NCI-H1048 (cell line): ENCODE data around the gene ASIC2.

Experiments used
- DNase-seq: peaks from one replicate; lab custom pipeline; 2025; lab: John Stamatoyannopoulos, UW

Gene ASIC2

DNA sequence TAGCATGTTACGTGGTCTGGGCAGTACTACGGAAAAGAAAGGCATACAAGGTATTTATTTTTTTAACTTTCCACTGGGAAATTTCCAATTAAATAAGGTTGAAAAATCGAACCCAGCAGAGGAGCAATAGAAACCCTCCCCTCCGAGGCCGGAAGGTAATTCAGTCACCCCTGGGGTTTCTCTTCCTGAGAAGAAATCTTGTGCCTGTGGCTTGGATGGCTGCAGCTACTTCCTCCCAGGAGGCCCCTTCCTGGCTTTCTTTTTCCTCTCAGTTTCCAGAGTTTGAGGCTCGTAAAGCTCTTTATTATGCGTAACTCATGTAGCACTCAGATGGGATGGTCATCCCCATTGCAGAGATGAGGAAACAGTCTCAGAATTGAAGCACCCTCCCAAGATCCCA lies 140.3 kb downstream of the ASIC2 start:
- no peak for DNase-seq

DNA sequence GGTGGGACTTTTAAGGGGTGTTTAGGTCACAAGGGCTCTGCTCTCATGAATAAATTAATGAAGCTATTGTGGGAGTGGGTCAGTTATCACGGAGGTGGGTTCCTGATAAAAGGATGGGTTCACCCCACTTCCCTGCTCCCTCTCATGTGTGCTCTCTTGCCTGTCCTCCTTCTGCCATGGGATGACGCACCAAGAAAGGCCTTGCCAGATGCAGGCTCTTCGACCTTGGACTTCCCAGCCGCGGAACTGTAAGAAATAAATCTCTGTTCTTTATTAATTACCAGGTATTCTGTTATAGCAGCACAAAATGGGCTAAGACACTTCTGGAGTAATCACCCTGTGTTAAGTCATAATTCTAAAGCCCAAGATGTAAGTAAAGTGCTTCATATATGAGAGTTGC lies 141.5 kb downstream of the ASIC2 start:
- DNase-seq, result no peak

DNA sequence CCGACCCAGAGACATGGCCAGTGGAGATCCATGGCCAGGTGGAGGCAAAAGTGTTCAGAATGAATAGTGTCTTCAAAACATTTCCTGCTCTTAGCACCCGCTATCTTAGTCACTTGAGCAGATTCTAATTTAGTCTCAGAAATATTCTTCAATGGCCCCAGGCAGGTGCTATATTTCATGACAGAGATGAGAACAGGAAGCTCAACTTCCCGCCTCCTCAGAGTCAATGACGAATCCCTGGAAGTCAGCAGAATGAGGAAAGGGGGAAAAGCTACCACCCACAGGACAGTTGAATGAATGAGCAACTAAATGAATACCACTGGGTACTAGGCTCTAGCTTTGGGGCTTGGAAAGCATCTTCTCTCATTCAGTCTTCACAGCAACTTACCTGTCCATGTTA lies 147.2 kb downstream of the ASIC2 start:
- DNase-seq, result no peak

DNA sequence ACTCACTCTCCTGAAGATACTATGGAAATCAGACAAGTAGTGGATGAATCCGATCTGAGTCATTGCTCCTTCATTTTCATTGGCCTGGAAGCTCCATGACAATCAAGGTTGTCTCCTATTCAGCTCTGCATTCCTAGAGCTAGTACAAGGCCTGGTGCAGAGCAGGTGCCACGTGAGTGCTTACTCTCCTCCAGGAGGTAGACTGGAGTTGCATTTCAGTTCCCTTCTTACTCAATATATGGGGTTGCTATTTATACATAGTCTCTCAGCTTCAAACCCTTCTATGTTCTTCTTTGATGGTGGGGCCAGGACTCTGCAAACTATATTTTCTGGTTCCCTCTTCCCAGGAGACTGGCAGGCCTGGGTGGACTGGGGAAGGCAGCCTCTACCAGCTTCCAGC lies 148.3 kb downstream of the ASIC2 start:
- DNase-seq, result no peak

DNA sequence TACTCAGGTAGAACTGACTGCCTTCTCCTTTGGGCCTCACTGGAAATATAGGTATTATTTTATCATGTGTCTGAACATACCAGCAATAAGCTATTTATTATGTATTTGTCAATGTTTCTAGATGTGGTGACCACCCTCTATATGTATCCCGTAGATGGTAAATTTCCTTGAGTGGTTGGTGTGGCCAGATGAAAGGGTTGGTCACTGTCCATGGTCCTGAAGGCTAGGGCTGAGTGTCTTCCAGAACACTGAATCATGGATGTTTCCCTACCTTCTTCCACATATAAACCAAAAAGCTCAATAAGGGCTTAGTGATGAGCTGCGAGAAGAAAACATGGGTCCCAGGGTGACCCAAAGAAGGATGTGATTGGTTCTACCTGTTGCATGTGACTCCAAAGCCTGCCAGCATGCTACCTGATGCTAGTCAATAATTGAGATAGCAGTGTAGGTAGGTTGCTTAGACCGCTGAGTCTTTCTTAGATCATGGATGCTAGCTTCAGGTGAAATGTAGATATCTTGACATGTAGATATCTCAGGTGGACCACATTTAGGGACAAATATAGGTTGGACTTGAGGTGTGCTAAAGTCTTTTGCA lies 150.3 kb downstream of the ASIC2 start:
- DNase-seq, result peak; percentile 15

DNA sequence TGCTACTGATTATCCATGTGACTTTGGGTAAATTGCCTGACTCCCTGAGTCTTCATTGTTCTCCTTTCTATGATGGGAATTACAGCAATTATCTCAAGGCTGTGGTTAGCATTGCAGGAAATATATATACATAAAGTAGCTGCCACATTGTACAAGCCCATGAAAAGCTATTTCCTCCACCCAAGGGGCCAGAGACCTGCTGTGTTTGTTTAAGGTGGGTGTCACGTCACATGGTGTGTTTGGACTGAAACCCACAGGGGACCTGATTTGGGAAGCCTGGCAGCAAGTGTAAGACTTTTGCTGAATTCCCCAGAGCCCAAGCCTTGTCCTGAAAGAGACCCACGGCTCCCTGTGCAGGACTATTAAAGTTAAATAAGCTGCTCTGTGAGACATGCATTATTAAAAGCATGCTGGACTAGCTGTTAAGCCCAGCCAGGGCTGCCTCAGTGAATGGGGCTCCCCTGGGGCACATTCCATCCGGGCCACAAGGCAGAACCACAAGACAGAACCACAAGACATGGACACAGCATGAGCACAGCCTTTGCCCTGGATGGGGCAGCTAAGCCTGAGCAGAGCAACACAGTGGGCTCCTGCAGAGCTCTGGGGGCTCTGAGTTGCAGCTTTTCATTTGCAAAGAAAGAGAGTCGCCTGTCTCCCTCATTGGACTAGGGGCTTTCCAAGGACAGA lies 152.5 kb downstream of the ASIC2 start:
- DNase-seq, result no peak

DNA sequence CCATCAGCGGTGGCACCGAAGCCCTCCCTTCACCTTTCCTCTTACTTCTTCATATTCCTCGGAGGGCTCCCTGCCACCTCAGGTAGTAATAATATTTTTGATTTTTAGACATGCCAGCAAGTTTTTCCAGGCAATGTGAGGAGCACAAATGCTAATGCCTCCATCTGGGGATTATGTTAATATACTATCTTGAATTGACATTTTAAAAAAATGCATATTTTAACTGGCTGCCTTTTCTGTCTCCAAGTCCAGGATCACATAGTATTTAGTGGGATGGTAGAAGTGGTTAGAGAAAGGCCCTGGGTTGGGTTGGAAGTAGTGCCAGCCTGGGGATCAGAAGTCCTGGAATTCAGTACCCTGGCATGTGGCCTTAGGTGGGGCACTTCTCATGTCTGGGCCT lies 154.5 kb downstream of the ASIC2 start:
- no peak for DNase-seq

DNA sequence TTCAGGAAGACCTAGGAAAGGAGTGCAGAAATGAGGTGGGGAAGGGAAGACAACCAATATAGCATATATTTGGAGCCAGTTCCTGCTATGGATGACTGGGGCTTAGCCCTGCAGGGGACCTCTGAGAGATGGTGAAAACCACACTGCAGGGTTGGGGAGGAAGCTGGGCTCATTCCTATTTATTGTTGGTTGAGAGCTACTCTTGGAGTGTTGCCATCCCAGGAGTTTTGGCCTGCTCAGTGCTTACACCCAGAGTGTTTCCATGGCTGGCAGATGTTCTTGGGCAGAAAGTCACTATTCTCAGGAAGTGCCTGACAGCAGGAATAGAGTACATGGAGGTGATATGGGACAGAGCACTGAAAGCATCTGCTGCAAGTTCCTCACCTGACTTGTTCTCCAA lies 155.7 kb downstream of the ASIC2 start:
- DNase-seq, result no peak

DNA sequence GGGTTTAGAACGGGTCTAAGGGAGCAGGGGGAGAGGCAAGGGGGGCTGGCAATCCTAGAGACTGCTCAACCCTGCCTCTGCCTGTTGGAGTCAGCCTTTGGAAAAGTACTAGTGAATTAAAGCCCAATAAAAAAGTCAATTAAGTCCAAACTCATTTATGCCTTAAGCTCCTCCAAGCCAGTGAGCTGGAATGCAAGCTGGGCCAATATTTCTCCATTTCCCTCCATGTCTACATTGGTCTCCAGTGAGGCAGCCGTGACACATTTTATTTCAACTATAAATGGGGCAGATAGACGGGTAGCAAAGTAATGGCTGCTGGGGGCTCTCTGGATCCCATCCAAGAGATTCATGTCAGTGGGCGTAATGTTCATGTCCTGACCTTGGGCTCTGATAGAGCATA lies 157.4 kb downstream of the ASIC2 start:
- no peak for DNase-seq

DNA sequence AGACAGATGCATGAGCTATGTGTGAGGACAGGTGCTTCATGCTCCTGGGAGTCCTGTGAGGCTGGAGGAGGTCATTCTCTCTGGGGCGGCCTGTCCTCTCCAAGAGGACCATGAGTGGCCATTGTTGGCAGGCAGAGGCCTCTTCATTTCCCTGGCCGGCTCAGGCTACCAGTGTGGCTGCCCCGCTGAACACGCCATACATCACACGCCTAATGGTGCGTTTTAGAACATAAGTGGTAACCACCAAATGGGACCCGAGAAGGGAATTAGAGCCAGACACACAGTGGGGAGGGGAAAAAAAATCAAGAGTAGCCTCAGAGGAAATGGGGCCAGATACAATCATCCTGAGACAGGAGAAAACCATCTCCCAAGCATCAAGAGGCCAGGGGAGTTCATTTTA lies 161.5 kb downstream of the ASIC2 start:
- no peak for DNase-seq

DNA sequence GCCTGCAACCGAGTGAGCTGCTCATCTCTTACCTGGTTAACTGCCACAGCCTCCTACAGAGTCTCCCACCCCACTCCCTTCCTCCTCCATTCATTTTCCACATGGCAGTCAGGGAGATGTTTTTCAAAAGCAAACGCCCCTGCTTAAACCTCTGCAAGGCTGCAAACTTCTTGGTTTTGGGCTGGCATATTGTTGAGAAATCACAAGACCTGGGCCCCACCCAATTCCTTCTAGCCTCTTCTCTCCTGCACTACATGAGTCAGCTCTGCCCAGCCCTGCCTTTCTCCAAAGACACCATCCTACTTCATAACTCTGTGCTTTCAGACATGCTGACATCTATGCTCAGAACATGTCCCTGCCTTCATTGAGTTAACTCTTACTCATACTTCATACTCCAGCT lies 165.4 kb downstream of the ASIC2 start:
- no peak for DNase-seq

DNA sequence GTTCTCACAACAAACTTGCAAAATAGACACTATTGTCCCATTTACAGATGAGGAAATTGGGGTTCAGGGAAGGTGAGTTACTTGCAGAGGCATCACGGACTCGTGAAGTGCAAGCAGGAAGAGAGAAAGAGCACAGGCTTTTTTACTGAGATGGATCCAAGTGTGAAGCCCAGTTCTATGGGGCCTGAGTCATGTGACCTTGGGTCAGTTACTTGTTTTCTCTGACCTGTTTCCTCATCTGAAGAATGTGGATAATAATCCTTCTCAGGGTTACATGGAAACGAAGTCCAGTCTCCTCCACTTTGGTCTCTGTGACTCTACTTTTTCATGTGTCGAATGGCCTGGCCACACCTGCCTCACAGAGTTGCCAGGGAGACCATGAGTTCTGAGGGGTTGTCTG lies 167.0 kb downstream of the ASIC2 start:
- no peak for DNase-seq

DNA sequence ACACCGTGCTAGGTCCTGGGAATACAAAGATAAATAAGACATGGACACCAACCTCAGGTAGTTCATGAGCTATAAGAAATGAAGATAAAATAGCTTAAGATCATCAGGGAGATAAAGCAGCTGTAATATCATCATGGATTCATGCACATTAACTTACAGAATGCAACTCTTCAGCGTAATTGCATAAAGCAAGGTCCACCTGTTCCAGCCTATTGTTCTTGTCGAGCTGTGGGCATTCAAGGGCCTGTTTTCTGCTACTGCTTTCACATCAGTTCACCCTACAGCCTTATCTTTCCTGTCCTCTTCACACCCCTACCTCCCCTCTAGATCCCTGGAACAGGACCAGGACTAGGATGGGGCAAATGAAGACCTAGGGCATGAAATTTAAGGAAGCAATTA lies 167.5 kb downstream of the ASIC2 start:
- no peak for DNase-seq

DNA sequence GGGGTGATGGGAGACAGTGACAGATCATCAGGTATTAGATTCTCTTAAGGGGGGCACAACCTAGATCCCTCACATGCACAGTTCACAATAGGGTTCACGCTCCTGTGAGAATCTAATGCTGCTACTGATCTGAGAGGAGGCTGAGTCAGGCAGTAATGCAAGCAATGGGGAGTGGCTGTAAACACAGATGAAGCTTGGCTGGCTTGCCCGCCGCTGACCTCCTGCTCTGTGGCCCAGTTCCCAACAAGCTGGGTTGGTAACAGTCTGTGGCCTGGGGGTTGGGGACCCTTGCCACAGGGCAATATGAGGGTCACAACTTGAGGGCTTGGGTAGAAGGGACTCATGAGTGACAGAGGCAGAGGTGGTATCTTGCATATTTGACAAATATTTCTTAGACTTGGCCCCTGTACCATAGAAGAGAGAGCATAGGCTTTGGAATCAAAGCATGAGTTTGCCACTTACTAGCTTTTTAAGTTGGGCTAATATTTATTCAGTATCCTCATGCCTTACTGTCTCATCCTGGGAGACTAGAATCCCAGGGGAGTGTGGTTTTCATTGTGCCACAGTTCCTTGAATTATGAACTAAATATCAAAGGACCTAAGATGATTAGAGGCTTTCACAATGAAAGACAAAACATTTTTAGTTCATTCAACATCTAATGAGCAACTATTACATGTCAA lies 168.1 kb downstream of the ASIC2 start:
- no peak for DNase-seq

DNA sequence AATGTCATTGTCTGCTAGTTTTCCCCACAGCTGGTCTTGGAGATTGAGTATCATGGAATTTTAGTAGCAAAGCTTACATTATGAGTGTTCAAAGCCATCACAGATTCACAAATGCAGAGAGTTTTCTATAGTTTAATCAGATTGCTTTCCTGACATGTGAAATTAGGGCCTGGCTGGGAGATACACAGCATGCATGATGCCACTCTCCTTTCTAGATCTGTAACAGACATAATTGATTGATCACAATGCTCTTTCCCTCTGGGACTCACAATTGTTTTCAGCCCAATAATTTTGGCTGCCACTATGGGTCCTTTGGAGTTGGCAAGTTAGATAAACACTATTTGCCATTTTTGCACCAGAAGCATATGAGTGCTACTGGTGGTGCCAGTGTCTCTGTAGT lies 168.9 kb downstream of the ASIC2 start:
- DNase-seq, result no peak

DNA sequence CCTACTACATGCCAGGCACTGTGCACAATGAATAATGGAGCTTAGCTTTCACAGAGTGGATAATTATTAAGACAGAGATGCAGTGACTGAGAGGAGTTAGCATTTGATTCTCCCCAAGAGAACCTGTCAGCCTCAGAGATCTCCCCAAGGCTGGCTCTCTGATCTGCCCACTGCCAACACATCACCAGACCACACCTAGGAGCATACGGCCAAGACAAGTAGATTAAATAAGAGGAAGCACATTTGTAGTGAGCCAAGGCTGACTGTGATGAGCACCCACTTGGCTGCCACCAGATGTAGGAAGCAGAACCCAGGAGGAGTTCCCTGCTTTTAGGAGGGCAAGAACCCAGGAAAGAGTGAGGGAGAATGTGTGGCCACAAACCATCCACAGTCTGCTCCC lies 171.3 kb downstream of the ASIC2 start:
- no peak for DNase-seq

DNA sequence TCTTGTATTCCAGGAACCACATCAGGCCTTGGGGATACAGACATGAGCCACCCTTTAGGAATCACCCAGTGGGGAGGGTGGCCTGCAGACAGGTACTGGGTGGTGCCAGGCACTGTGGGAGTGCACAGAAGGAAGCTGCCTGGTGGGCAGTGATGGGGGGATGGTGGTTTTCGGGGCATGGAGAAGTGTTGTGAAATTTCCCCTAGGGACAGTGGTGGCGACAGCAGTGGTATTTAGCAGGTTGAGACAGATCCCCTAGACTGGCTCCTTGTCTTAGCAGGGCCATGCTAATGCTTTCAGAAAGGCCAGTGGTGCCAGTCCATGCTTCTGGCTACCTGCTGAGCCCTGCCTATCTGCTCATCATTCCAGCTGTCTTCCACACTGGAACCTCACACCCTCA lies 171.8 kb downstream of the ASIC2 start:
- DNase-seq, result no peak

DNA sequence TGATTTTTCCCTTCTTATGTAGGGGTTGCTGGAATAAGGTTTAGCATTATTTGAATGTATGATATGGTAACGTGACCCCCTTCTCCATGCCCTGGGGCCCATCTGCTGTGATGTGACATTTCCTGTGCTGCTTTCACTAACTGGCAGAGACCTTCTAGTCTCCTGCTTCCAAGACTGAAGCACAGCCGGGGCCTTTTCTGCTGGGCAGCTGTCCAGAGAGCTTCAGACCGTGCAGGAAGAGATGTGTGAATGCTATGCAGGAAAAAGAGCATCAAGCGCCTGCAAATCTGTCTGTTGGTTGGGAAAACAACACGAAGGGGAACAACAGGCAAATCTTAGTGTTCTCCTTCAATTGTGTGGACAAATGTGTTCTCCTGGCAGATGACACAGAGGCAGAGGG lies 173.0 kb downstream of the ASIC2 start:
- DNase-seq, result no peak

DNA sequence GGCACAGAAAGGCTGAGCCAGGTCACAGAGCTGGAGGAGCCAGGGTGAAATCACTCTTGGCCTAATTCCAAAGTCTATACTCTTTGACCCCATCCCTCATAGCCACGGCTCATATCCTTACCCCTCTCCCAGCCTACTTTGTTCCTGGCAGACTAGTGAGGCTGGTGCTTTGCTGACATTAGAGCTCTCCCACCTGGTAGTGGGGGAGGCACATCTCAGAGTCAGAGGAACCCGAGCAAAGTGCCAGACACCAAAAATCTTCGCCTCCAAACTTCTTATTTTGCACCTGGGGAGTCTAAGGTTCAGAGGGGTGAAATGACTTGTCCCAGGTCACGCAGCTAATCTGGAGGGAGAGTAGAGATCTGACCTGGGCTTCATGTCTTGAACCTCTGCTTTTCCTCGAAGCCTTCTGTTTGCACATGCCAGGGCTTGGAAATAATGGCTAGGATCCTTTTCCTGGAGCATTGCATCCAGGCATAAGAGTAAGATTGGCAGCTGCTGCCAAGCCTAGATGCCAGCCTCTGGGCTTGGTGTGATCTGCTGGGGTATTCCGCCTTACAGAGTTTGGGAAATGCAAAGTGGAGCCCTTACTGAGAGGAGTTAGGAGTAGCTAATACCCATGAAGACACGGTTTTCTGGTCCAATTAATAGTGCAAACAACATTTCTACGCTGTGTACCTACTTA lies 174.6 kb downstream of the ASIC2 start:
- no peak for DNase-seq

DNA sequence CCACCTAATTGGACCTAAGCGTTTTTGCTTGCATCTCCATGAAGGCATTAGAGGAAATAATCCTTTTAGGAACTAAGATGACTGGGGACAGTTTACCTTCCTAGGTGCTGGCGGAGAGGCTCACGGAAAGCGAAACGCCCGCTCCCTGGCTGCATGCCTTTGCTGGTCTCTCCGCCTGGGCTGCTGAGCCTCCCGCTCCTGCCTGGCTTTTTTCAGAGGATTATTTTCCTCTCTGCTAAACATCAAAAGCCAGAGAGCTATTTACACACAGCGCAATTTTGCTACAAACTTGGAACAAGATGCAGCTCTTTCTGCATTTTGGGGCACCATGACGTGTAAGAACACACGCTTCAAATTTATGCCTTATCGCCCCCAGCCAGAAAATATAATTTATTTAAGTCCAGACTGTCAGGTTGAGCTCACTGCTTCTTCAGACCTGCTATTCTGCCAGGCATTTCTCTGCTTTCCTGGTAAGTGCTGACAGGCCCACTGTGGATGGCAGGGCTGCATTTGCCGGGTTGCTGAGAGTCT lies 177.0 kb downstream of the ASIC2 start:
- no peak for DNase-seq

DNA sequence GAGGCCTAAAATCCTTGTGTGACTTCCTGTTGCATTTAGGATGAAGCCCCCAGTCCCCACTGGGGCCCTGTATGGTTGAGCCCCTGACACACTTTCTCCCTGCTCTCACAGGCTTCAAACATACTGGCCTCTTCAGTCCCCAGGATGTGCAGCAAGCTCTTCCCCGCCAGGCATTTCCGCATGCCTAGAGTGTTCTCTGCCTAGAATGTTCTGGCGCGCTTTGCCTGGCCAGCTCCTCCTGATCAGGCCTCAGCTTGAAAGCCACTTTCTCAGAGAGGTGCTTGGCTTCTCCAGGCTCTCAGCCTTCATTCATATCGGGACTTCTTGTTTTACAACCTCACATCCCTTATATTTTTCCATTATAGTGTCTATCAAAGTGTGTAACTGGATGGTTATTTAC lies 177.7 kb downstream of the ASIC2 start:
- no peak for DNase-seq

DNA sequence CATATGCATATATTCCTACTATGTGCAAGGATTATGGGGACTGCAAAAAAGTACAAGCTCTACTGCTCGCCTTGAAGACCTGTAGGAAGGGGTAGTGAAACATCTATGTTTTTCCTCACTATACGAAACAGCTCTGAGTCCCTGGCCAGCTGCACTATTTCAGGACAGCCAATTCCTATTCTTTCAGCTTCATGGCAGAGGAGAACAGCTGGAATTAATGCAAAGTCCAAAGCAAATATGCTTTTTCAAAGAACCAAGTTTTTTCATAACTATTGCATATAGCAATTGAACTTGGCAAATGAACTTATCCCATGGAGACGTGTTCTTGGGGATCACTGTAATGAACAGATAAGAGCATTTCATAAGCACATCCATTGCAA lies 179.1 kb downstream of the ASIC2 start:
- no peak for DNase-seq
